H1 (cell line): ENCODE data around the gene TGIF1. TPM values are rescaled to one million over a fixed set of nuclear protein-coding genes. Genes with fewer than 3 reads are reported as not detected.

ENCODE experiments used
- CTCF ChIA-PET: fragments of 300-600 bp; sonication (Branson Sonifier 250); formaldehyde crosslinking; loops from one replicate; lab custom pipeline; 2021; ENCODE audit not compliant: partially characterized antibody; lab: Charles Lee
- POLR2A ChIA-PET: fragments of 300-600 bp; sonication (Branson Sonifier 250); formaldehyde crosslinking; loops from one replicate; lab custom pipeline; 2021; ENCODE audit warnings: inconsistent platforms; ENCODE audit not compliant: partially characterized antibody; lab: Charles Lee
- DNase-seq, 2 experiments: peaks; one replicate each; pipeline versions ENCODE4 v3.0.0 to v3.0.0-alpha.2; 2010 to 2022; ENCODE audit warnings: low spot score in 2 of 2, low read depth in 1 of 2, mixed read lengths in 1 of 2
- FAIRE-seq: peaks from 2 replicates; lab custom pipeline; 2011; peaks lifted over from hg19 to GRCh38; lab: Jason Lieb, UNC
- H2AFZ ChIP-seq: 2 replicates; pipeline ENCODE4 v1.8.1; 2012; ENCODE audit warnings: low read length, inconsistent platforms
- H2AK5ac ChIP-seq: 2 replicates; pipeline ENCODE4 v1.6.1; 2013; ENCODE audit warnings: low read depth, low read length
- H2BK120ac ChIP-seq: replicated peaks from 2 replicates; pipeline ENCODE3; 2013; ENCODE audit warnings: low read depth, low read length, inconsistent platforms
- H2BK12ac ChIP-seq: 2 replicates; pipeline ENCODE4 v1.6.1; 2013; ENCODE audit warnings: low read depth, low read length
- H2BK15ac ChIP-seq: 2 replicates; pipeline ENCODE4 v1.6.1; 2013; ENCODE audit warnings: low read length
- H2BK20ac ChIP-seq: 2 replicates; pipeline ENCODE4 v1.6.1; 2013; ENCODE audit warnings: low read length
- H2BK5ac ChIP-seq: 2 replicates; pipeline ENCODE4 v1.6.1; 2013; ENCODE audit warnings: low read depth, low read length
- H3K14ac ChIP-seq: 2 replicates; pipeline ENCODE4 v1.6.1; 2013; ENCODE audit warnings: inconsistent platforms; ENCODE audit not compliant: insufficient read length
- H3K18ac ChIP-seq: 2 replicates; pipeline ENCODE4 v1.6.1; 2013; ENCODE audit warnings: low read length; ENCODE audit errors: extremely low read depth
- H3K23ac ChIP-seq: 2 replicates; pipeline ENCODE4 v1.6.1; 2013; ENCODE audit warnings: inconsistent platforms; ENCODE audit not compliant: insufficient read length
- H3K23me2 ChIP-seq: 2 replicates; pipeline ENCODE4 v1.6.1; 2013; ENCODE audit warnings: low read depth, low read length
- H3K27ac ChIP-seq: 2 replicates; pipeline ENCODE4 v1.6.1; 2011; ENCODE audit warnings: low read depth, low read length, inconsistent platforms
- H3K27me3 ChIP-seq, 4 experiments: replicated peaks in 1 of 4; 1 replicate in 1 of 4; 2 replicates in 3 of 4; pipeline versions ENCODE4 v1.6.1 to v1.8.1; 2011 to 2013; ENCODE audit warnings: low read length in 3 of 4, mild to moderate bottlenecking in 3 of 4, inconsistent platforms in 2 of 4, mixed read lengths in 2 of 4, moderate library complexity in 1 of 4; ENCODE audit not compliant: control insufficient read depth in 3 of 4, insufficient read depth in 3 of 4; ENCODE audit errors: extremely low read depth in 1 of 4
- H3K36me3 ChIP-seq, 4 experiments: 2 replicates each; pipeline versions ENCODE4 v1.6.1 to v1.8.1; 2011 to 2013; ENCODE audit warnings: mild to moderate bottlenecking in 4 of 4, low read length in 3 of 4, moderate library complexity in 2 of 4, control low read depth in 1 of 4, inconsistent platforms in 1 of 4; ENCODE audit not compliant: insufficient read depth in 4 of 4, control insufficient read depth in 2 of 4
- H3K4ac ChIP-seq: replicated peaks from 2 replicates; pipeline ENCODE3; 2013; ENCODE audit warnings: low read length, low read depth, mixed read lengths, inconsistent platforms; ENCODE audit not compliant: insufficient read length
- H3K4me1 ChIP-seq, 4 experiments: replicated peaks in 1 of 4; 1 replicate in 1 of 4; 2 replicates in 3 of 4; pipeline versions ENCODE4 v1.6.1 to v1.8.1; 2011 to 2013; ENCODE audit warnings: low read length in 3 of 4, inconsistent platforms in 2 of 4, mixed read lengths in 1 of 4; ENCODE audit not compliant: insufficient read depth in 4 of 4, control insufficient read depth in 3 of 4
- H3K4me2 ChIP-seq, 2 experiments: 2 replicates each; pipeline versions ENCODE4 v1.6.1 to v1.8.1; 2011 to 2013; ENCODE audit warnings: low read depth in 2 of 2, low read length in 2 of 2, control low read depth in 1 of 2, inconsistent platforms in 1 of 2, mild to moderate bottlenecking in 1 of 2; ENCODE audit not compliant: insufficient read depth in 1 of 2
- H3K4me3 ChIP-seq, 4 experiments: fragments of 200-600, 300-600 bp in 1 of 4; sonication (generic), shearing (Covaris generic), sonication (Bioruptor Twin) in 1 of 4; 2 replicates each; pipeline versions ENCODE4 v1.5.1 to v1.8.1; 2011 to 2016; ENCODE audit warnings: low read length in 4 of 4, low read depth in 3 of 4, control low read depth in 2 of 4, inconsistent platforms in 2 of 4, mild to moderate bottlenecking in 2 of 4, mixed read lengths in 1 of 4, moderate library complexity in 1 of 4; ENCODE audit not compliant: insufficient read depth in 2 of 4; ENCODE audit errors: extremely low read depth in 1 of 4
- H3K56ac ChIP-seq: replicated peaks from 2 replicates; pipeline ENCODE3; 2013; ENCODE audit warnings: low read depth, mild to moderate bottlenecking, mixed read lengths, low read length, inconsistent platforms; ENCODE audit not compliant: insufficient read length
- H3K79me1 ChIP-seq: 2 replicates; pipeline ENCODE4 v1.6.1; 2013; ENCODE audit warnings: low read depth, low read length, control low read depth
- H3K79me2 ChIP-seq, 2 experiments: 2 replicates each; pipeline versions ENCODE4 v1.6.1 to v1.8.1; 2012 to 2013; ENCODE audit warnings: low read length in 2 of 2, mild to moderate bottlenecking in 2 of 2, inconsistent platforms in 1 of 2; ENCODE audit not compliant: insufficient read depth in 2 of 2, control insufficient read depth in 1 of 2
- H3K9ac ChIP-seq, 4 experiments: replicated peaks in 1 of 4; 1 replicate in 1 of 4; 2 replicates in 3 of 4; pipeline versions ENCODE4 v1.6.1 to v1.8.1; 2011 to 2013; ENCODE audit warnings: low read depth in 3 of 4, low read length in 3 of 4, control low read depth in 2 of 4, mild to moderate bottlenecking in 2 of 4, moderate library complexity in 2 of 4, inconsistent platforms in 1 of 4; ENCODE audit errors: extremely low read depth in 1 of 4
- H3K9me3 ChIP-seq, 2 experiments: 2 replicates each; pipeline versions ENCODE4 v1.6.1 to v1.8.1; 2012 to 2013; ENCODE audit warnings: mild to moderate bottlenecking in 2 of 2, moderate library complexity in 2 of 2, control low read depth in 1 of 2, inconsistent platforms in 1 of 2, low read depth in 1 of 2, low read length in 1 of 2, mixed read lengths in 1 of 2; ENCODE audit not compliant: insufficient read depth in 2 of 2
- H4K20me1 ChIP-seq, 2 experiments: replicated peaks in 1 of 2; 2 replicates each; pipeline versions ENCODE3 to v1.8.1; 2011 to 2013; ENCODE audit warnings: inconsistent platforms in 2 of 2, low read length in 2 of 2, mild to moderate bottlenecking in 1 of 2; ENCODE audit not compliant: insufficient read depth in 2 of 2, control insufficient read depth in 1 of 2
- H4K5ac ChIP-seq: 2 replicates; pipeline ENCODE4 v1.6.1; 2013; ENCODE audit warnings: low read length, low read depth, mixed read lengths, inconsistent platforms; ENCODE audit not compliant: insufficient read length
- H4K8ac ChIP-seq: 2 replicates; pipeline ENCODE4 v1.8.0; 2013; ENCODE audit warnings: mild to moderate bottlenecking, moderate library complexity, low read length, inconsistent platforms; ENCODE audit not compliant: insufficient read depth; ENCODE audit errors: extremely low read depth
- H4K91ac ChIP-seq: replicated peaks from 2 replicates; pipeline ENCODE3; 2013; ENCODE audit warnings: low read length, mixed read lengths, inconsistent platforms; ENCODE audit not compliant: insufficient read length
- WGBS, 2 experiments: shearing (Covaris generic) in 1 of 2; methylation state at CpG; one replicate each; pipeline versions ENCODE4 v1.1.6 to v1.1.7; 2013 to 2015; ENCODE audit warnings: low lambda C conversion rate in 2 of 2, mixed read lengths in 2 of 2, inconsistent platforms in 1 of 2, low coverage in 1 of 2, missing lambda C conversion rate in 1 of 2; ENCODE audit not compliant: insufficient replicate concordance in 2 of 2, insufficient coverage in 1 of 2, insufficient read length in 1 of 2; ENCODE audit errors: extremely low coverage in 1 of 2, missing lambda C conversion rate in 1 of 2; 5-methylcytosine and 5-hydroxymethylcytosine counted together
- polyA plus RNA-seq, 7 experiments: library from polyadenylated mRNA; depleted of rRNA in 3 of 7; stranded (reverse) in 5 of 7; unstranded in 2 of 7; fragments of >200 nt in 5 of 7; fragments of 200-250 nt in 2 of 7; gene quantifications; 1 replicate in 5 of 7; 2 replicates in 1 of 7; 4 replicates in 1 of 7; pipeline versions ENCODE4 v1.2.1 to v1.2.3, GENCODE V29; 2011 to 2013; ENCODE audit warnings: missing spikeins in 2 of 7, mixed read lengths in 2 of 7
- total RNA-seq: library from RNA; stranded (reverse); fragmentation: NEBNext Ultra II Directional; extraction: Animal tissue kit (Norgen Biotek cat#: 25700); gene quantifications from 2 replicates; pipeline ENCODE4 v1.2.1, GENCODE V29; 2021
- TF ChIP-seq, protein P1 (sequence below): IDR thresholded peaks from 2 replicates; pipeline ENCODE4 v1.6.1; 2011; ENCODE audit warnings: low read length, improper control_type of control experiment

TGIF1 gene
- total and polyA plus RNA-seq, 2 of the 8 experiments (the other 6 are each of a cell fraction or from before 2014, with no cell fraction given) = 256 to 262 TPM

GRCh38 chr18:3456686-3457069, 6.7 kb downstream of the TGIF1 start:
- H2BK120ac ChIP-seq = no peak overlapping the region
- no peaks in the 10 kb centered on the region for H3K27me3 ChIP-seq
- H3K79me1 ChIP-seq = no peaks in the 10 kb centered on the region; the same call in 1 of the 2 replicates
- CTCF ChIA-PET = interaction anchor here (0.9 to 6.7 kb wide), 10 partner anchors 11 to 210 kb away, joined by 3 to 56 read pairs (median 6); no protein-coding TSS in a partner anchor
- H3K4me1 ChIP-seq = peaks cover 11 to 25% (median 23%) of the 10 kb centered on the region in 4 experiments; a peak in 6 of 7 replicates
- H2AFZ ChIP-seq = no peak overlapping the region
- H3K14ac ChIP-seq = no peak overlapping the region
- peak overlapping the region in 1 of 2 experiments; percentile 95; a peak in 1 of 4 replicates for H3K4me2 ChIP-seq
- DNase-seq (no peak), FAIRE-seq (no peak)
- 28% methylated on average over 1 of the region's 1 CpG; no CpG with 5 or more reads in 1 of the 2 experiments for WGBS, 2 experiments
- H3K9me3 ChIP-seq = no peaks in the 10 kb centered on the region
- no peak overlapping the region for H3K56ac ChIP-seq
- H2BK15ac ChIP-seq = no peak overlapping the region
- H4K5ac ChIP-seq = peak overlapping the region; percentile 82
- H4K20me1 ChIP-seq = peaks cover 0 to 8% of the 10 kb centered on the region in 2 experiments
- peak overlapping the region in 1 of 4 experiments; percentile 99; a peak in 1 of 8 replicates for H3K4me3 ChIP-seq
- H4K8ac ChIP-seq = no peak overlapping the region
- no peak overlapping the region for H2BK20ac ChIP-seq
- H3K18ac ChIP-seq = peak overlapping the region; percentile 98; the same call in 1 of the 2 replicates
- no peak overlapping the region; the same call in 1 of the 2 replicates for H3K27ac ChIP-seq
- peaks cover 7% of the 10 kb centered on the region; the same call in 1 of the 2 replicates for H3K23me2 ChIP-seq
- H3K79me2 ChIP-seq = peaks cover 23 to 80% of the 10 kb centered on the region in 2 experiments
- POLR2A ChIA-PET = interaction anchor here (6.2 to 8.2 kb wide), 2 partner anchors 10 to 146 kb away, joined by 58 to 68 read pairs; no protein-coding TSS in a partner anchor
- no peak overlapping the region for H2BK12ac ChIP-seq
- H3K4ac ChIP-seq = no peak overlapping the region
- H3K23ac ChIP-seq = no peak overlapping the region
- peaks cover 12 to 67% (median 38%) of the 10 kb centered on the region in 4 experiments for H3K36me3 ChIP-seq
- no peak overlapping the region for H4K91ac ChIP-seq
- TF ChIP-seq, protein P1, sequence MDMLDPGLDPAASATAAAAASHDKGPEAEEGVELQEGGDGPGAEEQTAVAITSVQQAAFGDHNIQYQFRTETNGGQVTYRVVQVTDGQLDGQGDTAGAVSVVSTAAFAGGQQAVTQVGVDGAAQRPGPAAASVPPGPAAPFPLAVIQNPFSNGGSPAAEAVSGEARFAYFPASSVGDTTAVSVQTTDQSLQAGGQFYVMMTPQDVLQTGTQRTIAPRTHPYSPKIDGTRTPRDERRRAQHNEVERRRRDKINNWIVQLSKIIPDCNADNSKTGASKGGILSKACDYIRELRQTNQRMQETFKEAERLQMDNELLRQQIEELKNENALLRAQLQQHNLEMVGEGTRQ = no peak
- TF ChIP-seq, all 59 proteins: peak for 0
- H3K9ac ChIP-seq = no peak overlapping the region
- H2BK5ac ChIP-seq = 0 out of 2 replicates have a peak overlapping the region, but pooled peaks have one; percentile 96
- H2AK5ac ChIP-seq = no peak overlapping the region
